ENCODE data around the gene ZNF836.

The ZNF836 gene

GRCh38 chr19:52191389-52191788, 20.0 kb upstream of the ZNF836 start:
- peak overlapping the region; percentile 90 for H3K4me2 ChIP-seq (ENCODE audit: low read length)
- peak overlapping the region; percentile 98 for H3K27ac ChIP-seq
- H3K9ac ChIP-seq = no peak overlapping the region
- TF ChIP-seq CTCF (IDR thresholded peaks at IDR 0.05) = no peak
- H3K9me3 ChIP-seq (ENCODE audit: control insufficient read depth, low read length) = no peaks in the 10 kb centered on the region
- H3K79me2 ChIP-seq = peaks cover 58% of the 10 kb centered on the region
- no peaks in the 10 kb centered on the region for H3K27me3 ChIP-seq (ENCODE audit: control insufficient read depth, insufficient read depth, low read length)
- H2AFZ ChIP-seq = no peak overlapping the region
- H3K4me1 ChIP-seq = peaks cover 33% of the 10 kb centered on the region
- peak overlapping the region; percentile 98 for H3K4me3 ChIP-seq (ENCODE audit: low read depth, low read length)
- H3K36me3 ChIP-seq (ENCODE audit: control insufficient read depth, insufficient read depth, low read length) = no peaks in the 10 kb centered on the region

GRCh38 chr19:52190487-52191293, 19.3 kb upstream of the ZNF836 start:
- TF ChIP-seq CTCF (IDR thresholded peaks at IDR 0.05) = no peak
- peak overlapping the region; percentile 92 for H2AFZ ChIP-seq
- H3K9me3 ChIP-seq (ENCODE audit: control insufficient read depth, low read length) = no peaks in the 10 kb centered on the region
- H3K4me1 ChIP-seq = peaks cover 32% of the 10 kb centered on the region
- no peaks in the 10 kb centered on the region for H3K27me3 ChIP-seq (ENCODE audit: control insufficient read depth, insufficient read depth, low read length)
- H3K4me2 ChIP-seq (ENCODE audit: low read length) = peak overlapping the region; percentile 90
- H3K36me3 ChIP-seq (ENCODE audit: control insufficient read depth, insufficient read depth, low read length) = no peaks in the 10 kb centered on the region
- H3K4me3 ChIP-seq (ENCODE audit: low read depth, low read length) = peak overlapping the region; percentile 98
- peak overlapping the region; percentile 91 for H3K9ac ChIP-seq
- peak overlapping the region; percentile 98 for H3K27ac ChIP-seq
- H3K79me2 ChIP-seq = peaks cover 51% of the 10 kb centered on the region

GRCh38 chr19:52189735-52190486, 18.5 kb upstream of the ZNF836 start, which contains the start of gene PPP2R1A:
Gene PPP2R1A (plus strand): TSS chr19:52190052. CDS start chr19:52190097, 45 bp downstream.
- Histone ChIP-seq H3K27me3 (ENCODE audit: control insufficient read depth, insufficient read depth, low read length) (no peaks in the 10 kb centered on the region), H3K36me3 (ENCODE audit: control insufficient read depth, insufficient read depth, low read length) (no peaks in the 10 kb centered on the region), H3K4me2 (ENCODE audit: low read length) (peak within 1 kb of the TSS; percentile 90), H3K4me3 (ENCODE audit: low read depth, low read length) (peak within 1 kb of the TSS; percentile 98), H3K79me2 (peaks cover 43% of the 10 kb centered on the region), H3K9me3 (ENCODE audit: control insufficient read depth, low read length) (no peaks in the 10 kb centered on the region), H3K27ac (peak within 1 kb of the TSS; percentile 98), H3K4me1 (peaks cover 28% of the 10 kb centered on the region), H3K9ac (peak within 1 kb of the TSS; percentile 91), H2AFZ (peak within 1 kb of the TSS; percentile 92)
- no peak for TF ChIP-seq CTCF (IDR thresholded peaks at IDR 0.05)

- TF ChIP-seq CTCF (IDR thresholded peaks at IDR 0.05) = peak; percentile 12
- H3K4me2 ChIP-seq (ENCODE audit: low read length) = peak overlapping the region; percentile 68
Measured at GRCh38 chr19:52188822-52189734, 17.7 kb upstream of the ZNF836 start.

More at GRCh38 chr19:52188822-52189734, 17.7 kb upstream of the ZNF836 start:
- Histone ChIP-seq H3K4me3 (ENCODE audit: low read depth, low read length) (peak overlapping the region; percentile 98), H3K9me3 (ENCODE audit: control insufficient read depth, low read length) (no peaks in the 10 kb centered on the region), H2AFZ (peak overlapping the region; percentile 80), H3K9ac (peak overlapping the region; percentile 20), H3K36me3 (ENCODE audit: control insufficient read depth, insufficient read depth, low read length) (no peaks in the 10 kb centered on the region), H3K27me3 (ENCODE audit: control insufficient read depth, insufficient read depth, low read length) (no peaks in the 10 kb centered on the region), H3K27ac (peak overlapping the region; percentile 98), H3K4me1 (peaks cover 24% of the 10 kb centered on the region), H3K79me2 (peaks cover 35% of the 10 kb centered on the region)

Data from parathyroid adenoma (tissue), 2 donors.